Stimulated activated CD8-positive, alpha-beta memory T cell treated with anti-CD3 and anti-CD28 coated beads, Interleukin-2, amount 100 ng/mL, for 1 hour (primary cell): ENCODE measurements around the gene MBOAT2.
"Not testable (repeated sequence)": the region's sequence is repeated elsewhere in the genome, so short reads cannot be mapped to it uniquely, and the experiment has no call there.

ENCODE experiments used
- DNase-seq, 2 donors: peaks; one replicate each; pipeline ENCODE4 v3.0.0-alpha.2; 2020; ENCODE audit warnings: low read depth in 2 of 2

Gene MBOAT2

DNA sequence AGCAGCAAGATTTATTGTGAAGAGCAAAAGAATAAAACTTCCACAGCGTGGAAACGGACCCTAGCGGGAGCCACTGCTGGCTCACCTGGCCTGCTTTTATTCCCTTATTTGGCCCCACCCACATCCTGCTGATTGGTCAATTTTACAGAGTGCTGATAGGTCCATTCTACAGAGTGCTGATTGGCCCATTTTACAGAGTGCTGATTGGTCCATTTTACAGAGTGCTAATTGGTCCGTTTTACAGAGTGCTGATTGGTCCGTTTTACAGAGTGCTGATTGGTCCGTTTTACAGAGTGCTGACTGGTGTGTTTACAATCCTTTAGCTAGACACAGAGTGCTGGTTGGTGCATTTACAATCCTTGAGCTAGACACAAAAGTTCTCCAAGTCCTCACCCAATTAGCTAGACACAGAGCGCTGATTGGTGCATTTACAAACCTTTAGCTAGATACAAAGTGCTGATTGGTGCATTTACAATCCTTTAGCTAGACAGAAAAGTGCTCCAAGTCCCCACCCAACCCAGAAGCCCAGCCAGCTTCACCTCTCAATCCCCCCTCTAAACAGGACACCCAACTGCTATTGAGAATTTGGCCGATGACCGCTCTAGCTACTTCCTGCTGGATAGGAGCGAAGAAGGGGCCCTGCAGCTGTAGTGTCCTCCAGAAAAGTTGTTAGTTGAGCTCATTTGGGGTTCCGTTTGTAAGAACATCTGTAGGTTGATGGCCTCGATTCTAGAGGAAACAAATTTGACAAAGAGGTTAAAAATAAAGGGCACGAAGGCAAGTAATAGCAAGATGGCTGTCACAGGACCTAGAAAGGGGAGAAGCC, 108.2 kb downstream of the MBOAT2 start:
- not testable (repeated sequence) for DNase-seq

DNA sequence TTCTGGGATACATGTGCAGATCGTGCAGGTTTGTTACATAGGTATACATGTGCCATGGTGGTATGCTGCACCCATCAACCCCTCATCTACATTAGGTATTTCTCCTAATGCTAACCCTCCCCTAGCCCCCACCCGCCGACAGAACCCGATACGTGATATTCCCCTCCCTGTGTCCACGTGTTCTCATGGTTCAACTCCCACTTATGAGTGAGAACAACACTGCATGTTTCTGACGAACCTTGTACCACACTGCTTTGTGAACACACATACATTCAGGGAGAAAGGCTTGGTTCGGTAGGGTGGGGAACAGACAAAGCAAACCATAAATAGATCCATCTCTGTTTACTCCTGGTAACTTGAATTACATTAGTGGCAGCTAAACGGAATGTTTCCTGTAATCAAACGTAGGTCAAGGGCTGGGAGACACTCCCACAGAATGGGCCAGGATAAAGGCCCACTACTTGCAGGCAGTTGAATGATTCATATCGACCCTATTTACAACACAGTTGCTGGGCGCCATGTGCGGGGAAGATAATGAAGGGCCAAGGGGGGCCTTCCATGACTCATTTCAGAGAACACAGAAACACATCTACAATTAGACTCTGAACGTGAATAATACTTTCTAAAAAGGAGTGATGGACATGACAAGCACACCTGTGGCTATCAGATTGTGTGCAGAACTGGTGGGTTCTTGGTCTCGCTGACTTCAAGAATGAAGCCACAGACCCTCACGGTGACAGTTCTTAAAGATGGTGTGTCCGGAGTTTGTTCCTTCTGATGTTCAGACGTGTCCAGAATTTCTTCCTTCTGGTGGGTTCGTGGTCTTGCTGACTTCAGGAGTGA, 109.3 kb downstream of the MBOAT2 start:
- no peak for DNase-seq

DNA sequence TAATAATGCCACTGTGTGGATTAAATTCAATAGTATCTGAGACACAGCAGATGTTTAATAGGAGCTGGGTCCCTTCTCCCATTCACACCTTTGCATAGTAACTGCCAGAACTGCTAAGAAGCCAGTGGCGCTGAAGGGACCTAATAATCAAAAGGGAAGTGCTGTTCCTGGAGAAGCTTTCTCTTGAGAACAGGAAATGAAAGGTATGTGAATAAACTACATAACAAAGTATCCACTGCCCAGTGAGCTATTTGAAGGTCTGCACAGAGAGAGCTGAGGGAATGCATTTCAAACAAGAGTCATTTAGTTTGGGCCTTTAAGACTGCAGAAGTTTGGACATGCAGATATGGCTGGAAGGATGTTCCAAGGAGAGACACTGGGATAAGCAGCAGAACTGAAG, 110.0 kb downstream of the MBOAT2 start:
- no peak for DNase-seq

DNA sequence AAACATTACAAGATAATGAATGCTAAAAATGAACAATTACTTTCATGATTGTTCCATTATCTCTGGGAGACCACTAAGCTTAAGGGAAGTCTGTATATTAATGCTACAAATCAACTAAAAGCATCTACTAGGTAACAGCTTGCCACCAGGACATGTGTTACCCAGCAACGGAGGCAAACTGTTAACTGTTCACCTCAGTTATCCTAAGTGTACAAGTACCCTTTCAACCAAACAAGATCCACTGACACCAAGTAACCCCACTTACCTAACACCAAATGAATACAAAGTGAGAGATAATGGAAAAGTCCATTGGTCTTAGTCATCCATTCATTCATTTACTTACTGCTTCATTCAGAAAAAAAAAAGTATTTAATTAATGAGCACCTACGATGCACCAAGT, 111.4 kb downstream of the MBOAT2 start:
- no peak for DNase-seq

DNA sequence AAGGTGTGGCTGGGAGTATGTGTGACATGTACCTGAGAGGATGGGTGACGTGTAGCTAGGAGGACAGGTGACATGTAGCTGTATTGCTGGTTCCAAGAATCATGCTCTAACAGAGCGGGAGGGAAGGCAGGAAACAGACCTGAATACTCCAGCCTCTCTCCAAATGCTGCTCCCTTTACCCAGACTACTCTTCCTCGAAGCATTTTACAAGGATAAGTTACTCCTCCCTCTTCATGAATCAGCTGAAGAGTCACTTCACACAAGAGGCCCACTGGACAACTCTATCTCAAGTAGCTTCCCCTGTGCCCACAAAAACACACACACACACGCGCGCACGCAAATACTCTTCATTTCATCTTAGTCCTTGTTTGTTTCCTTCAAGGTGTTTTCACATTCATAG, 113.5 kb downstream of the MBOAT2 start:
- DNase-seq: no peak

DNA sequence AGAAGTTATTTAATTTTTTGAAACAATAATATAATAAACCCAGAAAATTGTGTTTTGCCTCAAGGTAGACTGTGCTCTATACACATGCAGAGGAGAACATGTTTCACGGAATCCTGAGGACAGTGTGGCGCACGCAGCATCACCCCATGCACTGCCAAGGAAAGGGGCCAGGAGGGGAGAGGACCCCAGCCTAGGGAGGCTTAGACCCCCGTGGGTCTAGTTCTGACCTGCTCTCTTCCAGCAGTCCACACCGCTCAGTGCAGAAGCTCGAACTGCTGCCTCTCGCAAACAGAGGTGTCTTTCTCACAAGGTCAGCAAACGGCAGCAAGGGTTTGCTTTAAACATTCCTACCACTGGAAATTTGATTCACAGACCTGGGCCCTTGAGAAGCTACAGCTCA, 114.5 kb downstream of the MBOAT2 start:
- no peak for DNase-seq

DNA sequence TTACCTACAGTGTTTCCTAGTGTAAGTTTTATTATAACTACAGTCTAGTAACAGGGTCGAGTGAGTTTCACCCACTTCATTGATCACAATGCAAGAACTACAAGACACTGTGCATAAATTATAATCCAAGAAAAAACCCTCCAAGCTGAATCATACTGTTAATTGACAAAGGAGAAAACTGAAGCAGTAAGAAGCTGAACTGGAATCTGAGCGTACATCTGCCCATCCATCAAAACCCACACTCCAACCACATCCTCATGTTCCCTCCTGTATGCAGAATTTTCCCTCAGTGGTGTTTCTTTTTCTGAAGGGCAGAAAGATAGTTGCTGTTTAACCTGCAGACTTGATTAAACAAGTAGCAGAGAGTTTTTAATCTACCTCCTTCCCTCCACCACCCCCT, 116.6 kb downstream of the MBOAT2 start:
- no peak for DNase-seq

DNA sequence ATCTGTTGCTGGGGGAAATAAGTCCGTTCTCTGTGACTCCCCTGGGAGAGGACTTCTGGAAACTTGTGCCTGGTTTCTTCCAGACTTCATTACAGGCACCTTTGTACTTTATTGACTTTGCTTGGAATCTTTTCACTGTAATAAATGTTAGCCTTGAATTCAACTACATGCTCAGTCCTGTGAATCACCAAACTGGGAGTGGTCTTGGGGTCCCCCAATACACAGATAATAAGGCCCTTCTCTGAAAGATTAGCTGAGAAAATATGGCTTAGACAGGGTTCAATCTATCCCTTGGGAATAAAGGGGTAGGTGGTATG, 117.3 kb downstream of the MBOAT2 start:
- DNase-seq: no peak

DNA sequence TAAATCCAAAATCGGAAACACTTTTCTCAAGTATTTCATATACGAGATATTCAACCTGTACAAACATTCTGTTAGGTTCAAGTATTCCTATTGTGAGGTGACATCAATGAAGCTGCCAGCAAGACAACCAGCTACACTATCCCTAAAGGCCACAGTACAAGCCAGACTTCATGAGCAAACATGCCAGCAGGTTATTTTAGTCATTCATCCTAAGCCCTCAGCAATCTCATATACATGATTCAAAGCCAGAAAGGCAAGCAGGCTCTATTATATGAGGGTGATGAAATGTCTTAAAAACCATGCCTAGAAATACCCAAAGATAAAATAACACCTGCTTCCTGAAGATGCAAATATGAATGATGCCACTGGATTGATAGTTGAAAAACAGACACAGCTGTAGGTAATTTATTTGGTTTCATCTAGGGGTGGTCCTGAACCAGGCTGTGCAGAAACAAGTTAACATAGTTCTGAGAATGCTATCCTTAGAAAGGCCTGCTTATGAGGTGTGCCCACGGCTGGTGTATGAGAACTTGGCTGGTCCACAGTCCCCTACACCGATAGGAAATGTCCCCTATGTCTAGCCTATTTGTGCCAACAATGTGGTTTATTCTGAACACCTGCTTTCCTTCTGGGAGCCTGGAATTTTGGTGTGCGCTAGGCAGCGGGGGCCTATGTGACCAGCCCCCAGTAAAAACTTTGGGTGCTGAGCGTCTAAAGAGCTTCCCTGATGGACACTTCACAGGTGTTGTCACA, 117.9 kb downstream of the MBOAT2 start:
- no peak for DNase-seq

DNA sequence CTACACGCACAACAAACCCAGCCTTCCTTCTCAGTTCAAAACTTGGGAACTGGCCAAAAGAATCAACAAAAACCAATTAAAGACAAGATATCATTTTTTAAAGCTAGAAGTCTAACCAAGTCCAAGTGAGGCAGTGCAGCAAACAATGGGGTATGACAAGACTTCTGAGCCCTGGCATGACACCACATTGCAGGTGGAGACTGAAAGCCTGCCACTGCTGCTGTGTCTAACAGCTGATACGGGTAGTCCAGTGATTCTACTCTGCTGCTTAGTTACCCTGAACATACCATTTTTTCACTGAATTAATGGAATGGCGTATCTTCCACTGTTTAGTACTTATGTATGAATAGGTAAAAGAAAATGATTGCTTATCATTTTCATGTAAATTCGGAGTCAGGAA, 118.7 kb downstream of the MBOAT2 start:
- DNase-seq: no peak

DNA sequence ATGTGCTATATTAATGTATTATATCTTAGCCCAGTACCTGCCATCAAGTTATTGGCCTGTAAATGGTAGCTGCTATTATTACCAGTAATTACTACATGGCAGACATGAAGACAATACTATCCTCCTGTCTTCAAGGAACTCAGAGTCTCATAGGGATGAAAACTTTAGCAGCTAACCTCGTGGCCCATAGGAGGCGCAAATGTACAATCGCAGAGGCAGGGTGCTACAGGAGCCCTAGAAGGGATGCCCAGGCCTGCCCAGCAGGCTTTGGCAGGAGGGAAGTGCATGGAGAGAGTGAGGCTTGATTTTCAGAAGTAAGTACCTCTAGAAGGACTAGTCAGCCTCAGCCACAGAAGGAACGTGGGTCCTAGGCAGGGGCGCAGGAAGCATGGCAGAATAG, 121.4 kb downstream of the MBOAT2 start:
- DNase-seq: no peak

DNA sequence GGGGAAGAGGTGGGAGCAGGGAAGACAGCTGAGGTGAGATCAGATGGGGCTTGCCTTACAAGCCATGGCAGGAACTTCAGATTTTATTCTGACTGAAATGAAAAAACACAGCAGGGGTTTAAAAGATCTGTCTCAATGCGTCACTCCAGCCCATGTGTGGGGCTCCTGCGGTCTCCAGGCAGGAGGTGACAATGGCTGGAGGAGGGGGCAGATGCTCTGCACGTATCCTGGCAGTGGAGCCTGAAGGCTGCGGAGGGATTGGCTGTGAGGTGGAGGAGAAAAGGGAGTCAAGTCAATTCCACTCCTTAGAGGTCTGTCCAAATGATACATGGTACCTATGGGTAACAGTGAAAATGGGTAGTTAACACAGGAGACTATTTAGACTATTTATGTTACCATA, 125.6 kb downstream of the MBOAT2 start:
- DNase-seq: no peak

DNA sequence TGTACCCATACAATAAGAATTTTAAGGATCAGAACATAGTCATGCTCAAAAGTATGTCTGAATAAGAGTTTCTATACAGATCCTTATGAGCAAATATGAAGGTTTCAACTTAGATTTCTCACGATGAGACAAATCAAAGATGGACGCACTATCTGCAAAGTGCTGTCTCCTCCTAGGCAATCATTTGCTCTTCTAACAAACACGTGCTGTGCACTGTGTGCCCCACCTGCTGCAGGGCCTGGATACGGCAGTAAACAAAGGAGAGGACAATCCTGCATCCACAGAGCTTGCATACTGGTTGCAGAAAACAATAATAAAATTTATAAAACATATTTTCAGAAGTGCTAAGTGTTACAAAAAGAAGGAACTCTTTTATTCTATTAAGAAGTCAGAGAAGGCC, 126.2 kb downstream of the MBOAT2 start:
- no peak for DNase-seq

DNA sequence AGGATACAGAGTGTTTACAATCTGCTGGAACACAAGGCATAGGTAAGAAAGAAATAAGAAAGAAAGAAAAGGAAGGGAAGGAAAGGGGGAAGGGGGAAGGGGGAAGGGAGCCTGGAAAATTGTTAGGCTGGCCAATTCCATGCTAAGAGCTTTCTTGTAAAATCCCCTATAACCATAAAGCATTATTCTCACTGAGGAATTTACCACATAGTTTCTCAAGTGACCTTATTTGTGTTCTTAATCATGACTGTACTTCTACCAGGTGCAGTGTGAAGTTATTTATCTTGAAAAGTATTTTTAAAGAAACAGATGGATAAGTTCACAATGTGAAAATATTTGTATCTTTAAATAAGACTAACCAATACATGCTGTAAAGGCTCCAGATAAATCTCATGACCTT, 126.9 kb downstream of the MBOAT2 start:
- no peak for DNase-seq

DNA sequence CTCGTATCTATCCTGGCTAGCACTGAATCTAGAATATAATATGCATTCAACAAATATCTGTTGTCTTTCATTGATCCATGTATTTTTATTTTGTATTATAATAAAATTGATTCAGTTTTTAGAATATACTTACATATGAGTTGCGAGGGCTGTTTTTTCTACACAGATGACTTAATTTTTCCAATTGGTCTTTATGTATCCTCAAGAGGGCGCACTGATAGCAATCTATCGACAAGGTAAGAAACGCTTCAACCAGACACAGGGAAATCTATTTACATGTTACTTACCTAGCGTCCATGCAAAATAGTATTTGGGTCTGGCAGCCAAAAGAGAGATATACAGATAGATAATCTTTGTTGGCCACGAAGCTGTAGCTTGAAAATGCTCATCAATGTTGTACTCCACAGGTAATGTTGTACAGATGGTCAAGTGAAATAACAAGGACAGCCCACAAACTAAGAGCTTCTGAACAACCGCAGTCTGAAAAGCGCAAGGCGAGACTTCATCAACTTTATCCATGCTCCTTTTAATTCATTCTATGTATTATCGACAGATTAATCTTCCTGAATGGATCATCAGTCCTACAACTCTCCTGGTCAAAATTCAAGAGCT, 130.6 kb downstream of the MBOAT2 start:
- DNase-seq: no peak

DNA sequence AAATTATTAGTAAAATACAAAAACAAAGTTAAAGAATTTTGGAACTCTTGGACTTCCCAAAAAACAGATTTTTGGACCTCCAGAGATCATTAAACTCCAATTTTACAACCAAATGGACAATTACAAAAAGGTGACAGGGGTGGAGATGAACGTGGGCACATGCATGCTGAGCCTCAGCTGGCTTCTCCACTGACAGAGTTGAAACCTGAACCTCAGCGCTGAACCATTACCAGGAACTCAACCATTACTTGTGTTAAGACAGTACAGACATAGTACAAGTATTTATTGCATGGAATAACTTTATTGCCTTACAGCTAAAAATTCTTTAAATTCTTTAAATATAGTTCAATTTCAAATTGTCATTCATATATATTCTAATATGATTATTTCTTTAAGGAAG, 133.0 kb downstream of the MBOAT2 start:
- no peak for DNase-seq

DNA sequence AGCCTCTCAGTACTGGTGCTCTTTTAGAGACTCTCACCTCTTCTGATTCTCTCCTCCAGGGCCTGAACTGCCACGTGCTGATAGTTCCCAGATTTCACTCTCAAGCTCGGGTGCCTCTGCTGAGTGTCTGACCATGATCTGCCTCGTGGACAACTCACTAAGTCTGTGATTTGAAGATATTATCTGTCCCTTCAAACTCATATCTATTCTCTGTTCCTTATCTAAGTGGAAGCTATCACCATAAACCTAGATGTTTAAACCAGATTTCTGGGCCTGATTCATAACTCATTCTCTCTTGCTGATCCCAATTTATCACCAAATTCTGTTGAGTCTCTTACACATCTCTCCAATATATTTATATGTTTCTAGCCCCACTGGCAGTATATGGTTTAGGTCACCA, 136.1 kb downstream of the MBOAT2 start:
- DNase-seq: no peak

DNA sequence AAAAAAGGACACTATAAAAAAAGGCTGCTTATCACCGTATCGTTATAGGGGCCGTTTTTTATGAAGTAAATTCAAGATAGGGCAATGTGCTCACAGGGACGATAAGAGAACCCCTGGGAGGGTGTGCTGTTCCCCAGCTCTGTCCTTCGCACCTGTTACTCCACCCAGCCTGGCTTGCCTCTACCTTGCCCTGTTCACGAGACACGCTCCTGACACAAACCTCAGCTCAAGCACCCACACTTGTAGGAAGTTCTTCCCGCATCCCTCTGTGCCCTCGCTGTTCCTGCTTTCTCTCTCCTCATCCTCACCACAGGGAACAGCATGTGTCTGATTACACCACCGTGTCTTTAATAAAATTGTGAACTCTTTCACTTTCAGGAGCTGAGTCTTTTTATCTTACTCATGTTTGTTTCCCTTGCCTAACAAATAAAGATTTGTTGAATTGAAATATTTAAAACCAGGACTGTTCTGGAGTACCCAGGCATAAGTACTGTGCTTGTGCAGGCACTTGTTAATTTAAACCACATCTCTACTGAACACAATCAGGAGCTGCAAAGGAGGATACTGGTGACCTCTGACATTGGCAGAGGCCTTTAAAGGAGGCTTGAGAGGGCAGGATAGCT, 140.0 kb downstream of the MBOAT2 start:
- no peak for DNase-seq

DNA sequence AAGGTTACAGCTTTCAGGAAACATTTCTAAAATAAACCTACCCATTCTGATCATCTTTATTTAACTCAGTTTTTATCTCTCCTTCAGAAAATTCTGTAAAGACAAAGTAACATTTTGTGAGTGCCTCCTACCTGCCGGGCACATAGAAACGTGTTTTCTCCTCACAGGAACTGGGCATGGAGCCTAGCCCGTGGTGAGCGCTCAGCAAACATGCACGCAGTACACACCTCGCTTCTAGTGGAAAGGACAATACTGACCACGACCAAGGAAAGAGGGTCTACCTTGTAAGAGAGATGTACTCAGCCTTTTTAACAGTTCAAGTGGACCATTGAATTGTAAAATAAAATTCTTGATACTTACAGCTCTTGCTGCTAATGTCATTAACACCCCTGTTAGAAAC, 141.3 kb downstream of the MBOAT2 start:
- DNase-seq: no peak

DNA sequence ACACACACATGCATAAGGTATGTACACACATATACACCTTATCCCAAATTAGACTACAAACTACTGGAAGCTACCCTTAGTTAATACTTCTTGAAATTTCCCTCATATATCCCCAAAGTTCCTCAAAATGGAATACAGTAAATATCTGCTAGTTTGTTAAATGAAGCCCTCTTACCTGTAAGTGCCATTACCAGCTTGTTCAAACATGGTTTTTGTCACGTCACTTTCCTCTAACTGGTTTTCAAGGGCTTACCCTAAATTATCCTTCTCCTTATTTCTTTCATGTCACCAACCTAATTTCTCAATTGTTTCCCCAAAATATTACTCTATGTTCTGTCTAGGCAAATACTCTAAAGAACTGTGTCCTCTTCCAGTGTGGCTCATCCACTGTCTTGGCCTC, 141.7 kb downstream of the MBOAT2 start:
- DNase-seq: no peak

DNA sequence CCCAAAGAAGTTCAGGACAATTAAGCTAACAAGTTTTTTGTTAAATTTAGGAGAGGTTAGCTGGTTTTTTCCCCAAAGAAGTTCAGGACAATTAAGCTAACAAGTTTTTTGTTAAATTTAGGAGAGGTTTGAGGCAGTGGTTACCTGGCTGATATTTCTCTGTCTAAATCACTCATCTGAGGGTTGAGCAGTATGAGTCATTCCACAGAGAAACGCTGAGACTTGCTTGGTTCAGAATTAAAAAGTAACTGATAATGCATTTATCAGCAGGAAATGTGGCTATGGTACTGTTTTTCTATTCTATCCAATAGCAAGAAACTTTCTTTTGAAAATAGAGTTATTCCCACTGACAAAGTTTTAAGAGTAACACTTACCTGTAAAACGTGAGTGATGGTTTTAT, 143.2 kb downstream of the MBOAT2 start:
- no peak for DNase-seq

DNA sequence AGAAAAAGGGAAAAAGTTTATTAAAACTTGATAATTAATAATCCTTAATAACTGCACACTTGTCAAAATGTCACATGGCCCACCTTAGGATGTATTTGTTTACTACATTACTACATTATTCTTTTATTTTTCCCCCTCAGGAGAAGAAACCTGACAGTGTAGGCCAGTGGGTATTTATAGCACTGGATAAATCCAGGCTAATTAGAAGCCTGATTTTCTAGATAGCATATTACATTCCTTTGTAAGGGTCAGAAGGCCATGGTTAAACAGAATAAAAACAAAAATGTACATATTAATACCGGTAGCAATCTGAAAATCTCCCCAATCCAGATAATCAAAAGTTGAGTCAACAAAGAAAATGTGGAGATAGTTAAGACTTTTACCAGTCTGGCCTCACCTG, 144.6 kb downstream of the MBOAT2 start:
- no peak for DNase-seq
